Esophagus squamous epithelium (tissue), 5 donors: ENCODE data around the gene C14orf119. TPM values are rescaled to one million over a fixed set of nuclear protein-coding genes. Genes with fewer than 3 reads are reported as not detected.

Experiments
- DNase-seq: peaks from one replicate; lab custom pipeline; 2025; lab: John Stamatoyannopoulos, UW
- H3K27ac ChIP-seq, 4 donors: fragments of 200-600 bp; sonication (generic); one replicate each; pipeline ENCODE4 v1.5.1; 2016 to 2019; ENCODE audit warnings: mild to moderate bottlenecking in 1 of 4
- H3K27me3 ChIP-seq, 4 donors: fragments of 200-600 bp; sonication (generic); 1 replicate in 3 of 4; 2 replicates in 1 of 4; pipeline versions ENCODE4 v1.5.1 to v1.6.0; 2017 to 2021; ENCODE audit warnings: antibody characterized with exemption in 1 of 4
- H3K36me3 ChIP-seq, 3 donors: fragments of 200-600 bp; sonication (generic); one replicate each; pipeline ENCODE4 v1.5.1; 2016 to 2019
- H3K4me1 ChIP-seq, 3 donors: fragments of 200-600 bp; sonication (generic); one replicate each; pipeline ENCODE4 v1.5.1; 2017 to 2019
- H3K4me3 ChIP-seq, 4 donors: fragments of 200-600 bp; sonication (generic); 1 replicate in 3 of 4; 2 replicates in 1 of 4; pipeline ENCODE4 v1.5.1; 2016 to 2019; ENCODE audit warnings: mild to moderate bottlenecking in 2 of 4, moderate library complexity in 1 of 4
- H3K9me3 ChIP-seq, 3 donors: fragments of 200-600 bp; sonication (generic); one replicate each; pipeline ENCODE4 v1.5.1; 2016 to 2019
- POLR2A ChIP-seq, 4 donors: fragments of 450-650 bp; IDR thresholded peaks; one replicate each; pipeline ENCODE4 v1.6.1; 2017; ENCODE audit warnings: antibody characterized with exemption in 4 of 4, mild to moderate bottlenecking in 4 of 4, moderate library complexity in 3 of 4
- WGBS, 2 donors: methylation state at CpG; one replicate each; pipeline ENCODE4 v1.1.5; 2018; 5-methylcytosine and 5-hydroxymethylcytosine counted together
- intact Hi-C: fragments of 100-400 bp; cut with DNase I; formaldehyde crosslinking; loops from one replicate; pipeline ENCODE4 v1.15.0; 2022
- total RNA-seq, 4 donors: library from RNA; depleted of rRNA; stranded (reverse); fragments of >200 nt; gene quantifications; one replicate each; pipeline ENCODE4 v1.1.0, GENCODE V29; 2016
- TF ChIP-seq, protein P1 (sequence below), 6 experiments: fragments of 450-650 bp in 4 of 6; fragments of 200-600 bp in 2 of 6; sonication (generic) in 2 of 6; IDR thresholded peaks; one replicate each; pipeline ENCODE4 v1.5.1; 2016 to 2019; ENCODE audit warnings: antibody characterized with exemption in 6 of 6, mild to moderate bottlenecking in 4 of 6, moderate library complexity in 4 of 6
- donor health status: DM: yes; HTN: yes; CAD: no.

C14orf119 gene
- total RNA-seq, 4 donors from 2014 or later: 17.5 to 42.0 (median 31.0) TPM

GRCh38 chr14:23118506-23119362, 23.4 kb downstream of the C14orf119 start, which contains the start of gene CEBPE:
Gene CEBPE, minus strand, starts transcription at chr14:23119255. Its CDS starts 164 bp downstream, at chr14:23119091.
- peak within 1 kb of the TSS in 1 of 4 donors; percentile 34 for H3K27ac ChIP-seq
- H3K4me3 ChIP-seq: no peak within 1 kb of the TSS
- 70 to 89% methylated on average over 9 to 14 of the region's 32 CpGs for WGBS, 2 donors
- intact Hi-C loops: no loop called here
- H3K9me3 ChIP-seq: no peaks in the 10 kb centered on the region
- no peaks in the 10 kb centered on the region for H3K36me3 ChIP-seq
- TF ChIP-seq, protein P1, sequence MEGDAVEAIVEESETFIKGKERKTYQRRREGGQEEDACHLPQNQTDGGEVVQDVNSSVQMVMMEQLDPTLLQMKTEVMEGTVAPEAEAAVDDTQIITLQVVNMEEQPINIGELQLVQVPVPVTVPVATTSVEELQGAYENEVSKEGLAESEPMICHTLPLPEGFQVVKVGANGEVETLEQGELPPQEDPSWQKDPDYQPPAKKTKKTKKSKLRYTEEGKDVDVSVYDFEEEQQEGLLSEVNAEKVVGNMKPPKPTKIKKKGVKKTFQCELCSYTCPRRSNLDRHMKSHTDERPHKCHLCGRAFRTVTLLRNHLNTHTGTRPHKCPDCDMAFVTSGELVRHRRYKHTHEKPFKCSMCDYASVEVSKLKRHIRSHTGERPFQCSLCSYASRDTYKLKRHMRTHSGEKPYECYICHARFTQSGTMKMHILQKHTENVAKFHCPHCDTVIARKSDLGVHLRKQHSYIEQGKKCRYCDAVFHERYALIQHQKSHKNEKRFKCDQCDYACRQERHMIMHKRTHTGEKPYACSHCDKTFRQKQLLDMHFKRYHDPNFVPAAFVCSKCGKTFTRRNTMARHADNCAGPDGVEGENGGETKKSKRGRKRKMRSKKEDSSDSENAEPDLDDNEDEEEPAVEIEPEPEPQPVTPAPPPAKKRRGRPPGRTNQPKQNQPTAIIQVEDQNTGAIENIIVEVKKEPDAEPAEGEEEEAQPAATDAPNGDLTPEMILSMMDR (IDR thresholded peaks at IDR 0.05): no peak
- no peak for TF ChIP-seq POLR2A (IDR thresholded peaks at IDR 0.05)
- peaks cover 0 to 19% (median 0%) of the 10 kb centered on the region in 4 donors for H3K27me3 ChIP-seq
- DNase-seq: no peak
- H3K4me1 ChIP-seq: peaks cover 0 to 37% (median 16%) of the 10 kb centered on the region in 3 donors

GRCh38 chr14:23119363-23120327, 24.3 kb downstream of the C14orf119 start:
- intact Hi-C loops: loop anchor here (2.0 kb wide), 1 partner anchor 67 kb away; no protein-coding TSS in a partner anchor
- no peak overlapping the region for H3K4me3 ChIP-seq
- peaks cover 0 to 40% (median 19%) of the 10 kb centered on the region in 3 donors for H3K4me1 ChIP-seq
- DNase-seq: no peak
- H3K27ac ChIP-seq: peak overlapping the region in 1 of 4 donors; percentile 34
- WGBS, 2 donors: 48 to 72% methylated on average over 11 to 13 of the region's 16 CpGs
- TF ChIP-seq, protein P1 (IDR thresholded peaks at IDR 0.05): no peak
- no peak for TF ChIP-seq POLR2A (IDR thresholded peaks at IDR 0.05)
- H3K9me3 ChIP-seq: no peaks in the 10 kb centered on the region
- H3K36me3 ChIP-seq: no peaks in the 10 kb centered on the region
- peaks cover 0 to 10% (median 0%) of the 10 kb centered on the region in 4 donors for H3K27me3 ChIP-seq

DNA sequence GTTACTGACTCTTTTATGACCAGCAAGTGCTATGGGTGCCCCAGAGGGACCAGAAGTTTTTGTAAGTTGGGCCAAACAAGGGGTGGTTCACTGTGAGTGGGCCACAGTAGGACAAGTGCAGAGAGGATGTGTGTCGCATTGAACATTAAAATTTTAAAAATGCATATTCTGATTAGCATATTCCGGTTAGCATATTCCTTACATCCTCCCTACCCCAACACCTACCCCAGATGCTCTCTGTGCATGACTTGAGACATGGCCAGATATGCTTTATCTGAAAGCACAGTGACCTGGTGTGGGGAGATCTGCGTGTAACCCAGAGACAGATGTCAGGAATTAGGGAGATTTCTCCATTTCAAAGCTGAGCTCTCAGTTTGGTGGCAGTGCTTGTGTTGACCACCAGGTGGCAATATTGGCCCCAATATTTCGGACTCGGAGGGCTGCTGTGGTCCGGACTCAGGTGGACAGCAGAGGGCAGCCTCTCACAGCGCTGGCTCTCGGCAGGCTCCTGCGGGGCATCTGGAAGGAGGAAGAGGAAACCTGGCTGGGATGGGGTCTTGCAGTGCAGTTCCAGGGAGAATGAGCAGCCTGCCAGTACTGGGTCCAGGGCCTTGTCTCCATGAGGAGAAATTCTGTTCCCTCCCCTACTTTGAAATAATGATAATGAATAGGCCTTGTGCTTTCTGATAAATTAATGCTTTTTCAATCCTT, 25.4 kb downstream of the C14orf119 start:
- WGBS, 2 donors: 22 to 54% methylated on average over 3 of the region's 9 CpGs
- Histone ChIP-seq H3K27me3 (peaks cover 0 to 7% (median 0%) of the 10 kb centered on the region in 4 donors), H3K4me1 (peaks cover 0 to 40% (median 19%) of the 10 kb centered on the region in 3 donors), H3K27ac (peak overlapping the region in 3 of 4 donors; percentile 18 to 54 (median 51)), H3K4me3 (no peak overlapping the region), H3K36me3 (no peaks in the 10 kb centered on the region), H3K9me3 (no peaks in the 10 kb centered on the region)
- DNase-seq: peak; percentile 41
- intact Hi-C loops: loop anchor here (2.0 kb wide), 1 partner anchor 66 kb away; no protein-coding TSS in a partner anchor
- TF ChIP-seq, protein P1 (IDR thresholded peaks at IDR 0.05): peak; percentile 99 to 100 (median 100)
- peak in 1 of 4 donors; percentile 24 for TF ChIP-seq POLR2A (IDR thresholded peaks at IDR 0.05)

DNA sequence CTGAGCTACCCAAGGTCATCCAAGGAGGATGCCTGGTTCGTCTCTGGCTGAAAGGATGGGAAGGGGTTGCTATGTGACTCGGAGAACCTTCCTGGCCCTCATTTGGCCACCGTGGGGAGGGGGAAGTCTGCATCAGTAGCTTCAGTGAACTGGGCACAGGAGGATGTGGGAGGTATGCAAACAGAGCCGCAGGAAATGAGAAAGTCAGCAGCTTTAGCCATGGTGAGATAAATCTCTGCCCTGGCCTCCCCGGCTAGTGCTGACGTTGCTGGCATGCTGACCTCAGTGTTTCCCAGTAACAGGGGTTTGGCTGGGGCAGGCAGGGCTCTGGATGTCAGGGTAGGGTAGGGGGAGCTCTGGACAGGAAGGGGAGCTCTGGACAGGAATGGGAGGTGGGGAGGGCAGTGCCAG, 26.1 kb downstream of the C14orf119 start:
- no peak for DNase-seq
- Histone ChIP-seq H3K9me3 (no peaks in the 10 kb centered on the region), H3K4me1 (peaks cover 0 to 47% (median 19%) of the 10 kb centered on the region in 3 donors), H3K27me3 (peaks cover 0 to 6% (median 0%) of the 10 kb centered on the region in 4 donors), H3K4me3 (no peak overlapping the region), H3K27ac (peak overlapping the region in 3 of 4 donors; percentile 18 to 54 (median 51)), H3K36me3 (peaks cover 0 to 3% (median 0%) of the 10 kb centered on the region in 3 donors)
- no peak for TF ChIP-seq POLR2A (IDR thresholded peaks at IDR 0.05)
- TF ChIP-seq, protein P1 (IDR thresholded peaks at IDR 0.05): no peak
- WGBS, 2 donors: 44 to 56% methylated on average over 6 of the region's 6 CpGs
- intact Hi-C loops: loop anchor here (2.0 kb wide), 1 partner anchor 65 kb away; no protein-coding TSS in a partner anchor
